HG03439 (cell line): ENCODE results near the gene PCGF3.
A peak's percentile ranks its signal among the peaks of the same experiment; 100 is the strongest.
"Not testable (repeated sequence)": the region's sequence is repeated elsewhere in the genome, so short reads cannot be mapped to it uniquely, and the experiment has no call there.

ENCODE experiments used
- ATAC-seq: cut with Tn5 transposase; IDR thresholded peaks from one replicate; pipeline ENCODE4 v1.9.1; 2021; ENCODE audit warnings: mild to moderate bottlenecking, moderate library complexity; ENCODE audit not compliant: unreplicated experiment

The PCGF3 gene

GRCh38 chr4:776743-777441 is 71.3 kb downstream of the PCGF3 start:
- no peak for ATAC-seq

- ATAC-seq: no peak
These were observed 72.1 kb downstream of the PCGF3 start for GRCh38 chr4:777520-778262.

GRCh38 chr4:779555-779954 is 73.9 kb downstream of the PCGF3 start:
- ATAC-seq: no peak

- ATAC-seq: not testable (repeated sequence)
These were observed 74.6 kb downstream of the PCGF3 start for GRCh38 chr4:780255-780654.

- ATAC-seq: peak; percentile 2
These were observed 75.3 kb downstream of the PCGF3 start for GRCh38 chr4:780716-781492.

- ATAC-seq: peak; percentile 91
These were observed 76.0 kb downstream of the PCGF3 start for GRCh38 chr4:781493-782216.

- ATAC-seq: no peak
These were observed 79.0 kb downstream of the PCGF3 start for GRCh38 chr4:784401-785331.

GRCh38 chr4:785332-786073 is 79.9 kb downstream of the PCGF3 start:
- no peak for ATAC-seq

- ATAC-seq: no peak
These were observed 80.6 kb downstream of the PCGF3 start for GRCh38 chr4:786074-786741.

GRCh38 chr4:786861-787300 is 81.2 kb downstream of the PCGF3 start:
- no peak for ATAC-seq

GRCh38 chr4:787561-787981 is 81.9 kb downstream of the PCGF3 start:
- no peak for ATAC-seq

GRCh38 chr4:788006-788635 is 82.5 kb downstream of the PCGF3 start:
- no peak for ATAC-seq

- no peak for ATAC-seq
These were observed 83.1 kb downstream of the PCGF3 start for GRCh38 chr4:788636-789297.

- ATAC-seq: no peak
These were observed 84.2 kb downstream of the PCGF3 start for GRCh38 chr4:789571-790465.

- no peak for ATAC-seq
These were observed 84.8 kb downstream of the PCGF3 start for GRCh38 chr4:790466-790820.

- ATAC-seq: no peak
These were observed 85.7 kb downstream of the PCGF3 start for GRCh38 chr4:791252-791897.
